DLD1 (cell line): ENCODE results near the gene C1orf105.

Experiments
- in situ Hi-C: cut with HindIII; loops from 2 replicates; pipeline ENCODE4 v1.10.0; 2017; ENCODE audit warnings: low sequenced_read_pairs

Gene C1orf105

GRCh38 chr1:172395576-172395975 lies 24.9 kb upstream of the C1orf105 start:
- in situ Hi-C loops, result no loop called here

GRCh38 chr1:172397221-172397620 lies 23.3 kb upstream of the C1orf105 start:
- in situ Hi-C loops, result no loop called here

GRCh38 chr1:172397633-172398032 lies 22.9 kb upstream of the C1orf105 start:
- in situ Hi-C loops, result no loop called here

GRCh38 chr1:172398193-172398592 lies 22.3 kb upstream of the C1orf105 start:
- in situ Hi-C loops, result no loop called here

- in situ Hi-C loops, result no loop called here
Observed at GRCh38 chr1:172398970-172399755, 21.3 kb upstream of the C1orf105 start.

- in situ Hi-C loops, result loop anchor here (25.0 kb wide), 2 partner anchors 388 to 613 kb away; partner anchors contain the start of gene METTL13
Observed at GRCh38 chr1:172399756-172400721, 20.4 kb upstream of the C1orf105 start.

- in situ Hi-C loops, result loop anchor here (25.0 kb wide), 2 partner anchors 388 to 613 kb away; partner anchors contain the start of gene METTL13
Observed at GRCh38 chr1:172400722-172401105, 19.8 kb upstream of the C1orf105 start.

GRCh38 chr1:172401477-172401876 lies 19.0 kb upstream of the C1orf105 start:
- in situ Hi-C loops, result loop anchor here (25.0 kb wide), 2 partner anchors 389 to 614 kb away; partner anchors contain the start of gene METTL13

GRCh38 chr1:172401892-172402291 lies 18.6 kb upstream of the C1orf105 start:
- in situ Hi-C loops, result loop anchor here (25.0 kb wide), 2 partner anchors 390 to 615 kb away; partner anchors contain the start of gene METTL13

GRCh38 chr1:172402878-172403569 lies 17.5 kb upstream of the C1orf105 start:
- in situ Hi-C loops, result loop anchor here (25.0 kb wide), 2 partner anchors 391 to 616 kb away; partner anchors contain the start of gene METTL13

GRCh38 chr1:172404121-172404520 lies 16.4 kb upstream of the C1orf105 start:
- in situ Hi-C loops, result loop anchor here (25.0 kb wide), 2 partner anchors 392 to 617 kb away; partner anchors contain the start of gene METTL13

GRCh38 chr1:172405912-172406311 lies 14.6 kb upstream of the C1orf105 start:
- in situ Hi-C loops, result loop anchor here (25.0 kb wide), 2 partner anchors 394 to 619 kb away; partner anchors contain the start of gene METTL13

- in situ Hi-C loops, result loop anchor here (25.0 kb wide), 2 partner anchors 395 to 620 kb away; partner anchors contain the start of gene METTL13
Observed at GRCh38 chr1:172406968-172407367, 13.5 kb upstream of the C1orf105 start.

- in situ Hi-C loops, result loop anchor here (25.0 kb wide), 2 partner anchors 397 to 622 kb away; partner anchors contain the start of gene METTL13
Observed at GRCh38 chr1:172408958-172409357, 11.5 kb upstream of the C1orf105 start.

GRCh38 chr1:172410027-172410426 lies 10.5 kb upstream of the C1orf105 start:
- in situ Hi-C loops, result loop anchor here (25.0 kb wide), 2 partner anchors 398 to 623 kb away; partner anchors contain the start of gene METTL13

GRCh38 chr1:172411791-172412338 lies 8.6 kb upstream of the C1orf105 start:
- in situ Hi-C loops, result loop anchor here (25.0 kb wide), 2 partner anchors 400 to 625 kb away; partner anchors contain the start of gene METTL13

GRCh38 chr1:172414331-172414730 lies 6.2 kb upstream of the C1orf105 start:
- in situ Hi-C loops, result loop anchor here (25.0 kb wide), 2 partner anchors 402 to 627 kb away; partner anchors contain the start of gene METTL13

- in situ Hi-C loops, result loop anchor here (25.0 kb wide), 2 partner anchors 404 to 629 kb away; partner anchors contain the start of gene METTL13
Observed at GRCh38 chr1:172416496-172417035, 3.9 kb upstream of the C1orf105 start.

GRCh38 chr1:172417557-172417956 lies 2.9 kb upstream of the C1orf105 start:
- in situ Hi-C loops, result loop anchor here (25.0 kb wide), 2 partner anchors 405 to 630 kb away; partner anchors contain the start of gene METTL13
